Smooth muscle cell (in vitro differentiated cells): Measurements from ENCODE around the gene CRACR2A. TPM values are rescaled to one million over a fixed set of nuclear protein-coding genes. Genes with fewer than 3 reads are reported as not detected.

Experiments used
- DNase-seq: peaks from one replicate; lab custom pipeline; 2025; ENCODE audit not compliant: unreplicated experiment; lab: John Stamatoyannopoulos, UW
- H2AFZ ChIP-seq: fragments of 200-600 bp; sonication (generic); 2 replicates; pipeline ENCODE4 v1.6.0; 2016; ENCODE audit warnings: antibody characterized with exemption, low read depth, mild to moderate bottlenecking
- H3F3A ChIP-seq: fragments of 200-600 bp; sonication (generic); 2 replicates; pipeline ENCODE4 v1.6.0; 2017; ENCODE audit warnings: antibody characterized with exemption, low read depth
- H3K27ac ChIP-seq: fragments of 200-600 bp; sonication (generic); 2 replicates; pipeline ENCODE4 v1.5.1; 2016; ENCODE audit warnings: low read depth, mild to moderate bottlenecking
- H3K27me3 ChIP-seq: fragments of 200-600 bp; sonication (generic); 2 replicates; pipeline ENCODE4 v1.6.1; 2016; ENCODE audit warnings: low read depth, mild to moderate bottlenecking
- H3K36me3 ChIP-seq: fragments of 200-600 bp; sonication (generic); 2 replicates; pipeline ENCODE4 v1.5.1; 2016; ENCODE audit warnings: low read depth
- H3K4me1 ChIP-seq: fragments of 200-600 bp; sonication (generic); 2 replicates; pipeline ENCODE4 v1.5.1; 2016; ENCODE audit warnings: low read depth
- H3K4me2 ChIP-seq: fragments of 200-600 bp; sonication (generic); 2 replicates; pipeline ENCODE4 v1.6.0; 2016; ENCODE audit warnings: mild to moderate bottlenecking
- H3K4me3 ChIP-seq: fragments of 200-600 bp; sonication (generic); 2 replicates; pipeline ENCODE4 v1.5.1; 2016; ENCODE audit warnings: mild to moderate bottlenecking
- H3K79me2 ChIP-seq: fragments of 200-600 bp; sonication (generic); 2 replicates; pipeline ENCODE4 v1.6.0; 2016; ENCODE audit warnings: low read depth, mild to moderate bottlenecking
- H3K9ac ChIP-seq: fragments of 200-600 bp; sonication (generic); 2 replicates; pipeline ENCODE4 v1.6.0; 2016; ENCODE audit warnings: low read depth
- H3K9me3 ChIP-seq: fragments of 200-600 bp; sonication (generic); replicated peaks from 2 replicates; pipeline ENCODE4 v1.5.1; 2016; ENCODE audit warnings: low read depth
- H4K20me1 ChIP-seq: fragments of 200-600 bp; sonication (generic); 2 replicates; pipeline ENCODE4 v1.6.0; 2016; ENCODE audit warnings: low read depth
- WGBS: methylation state at CpG from one replicate; pipeline ENCODE4 v1.1.7; 2016; ENCODE audit warnings: low lambda C conversion rate; 5-methylcytosine and 5-hydroxymethylcytosine counted together
- polyA plus RNA-seq: library from polyadenylated mRNA; unstranded; fragments of >200 nt; fragmentation: Nextera tagmentation; extraction: Ambion mirVana; gene quantifications from 2 replicates; pipeline ENCODE4 v1.2.1, GENCODE V29; 2016
- total RNA-seq: library from RNA; depleted of rRNA; stranded (reverse); fragments of >200 nt; gene quantifications from 2 replicates; pipeline ENCODE4 v1.2.3, GENCODE V29; 2014
- TF ChIP-seq, protein P1 (sequence below): fragments of 200-600 bp; sonication (generic); IDR thresholded peaks from 2 replicates; pipeline ENCODE4 v1.5.1; 2017; ENCODE audit warnings: borderline replicate concordance, mild to moderate bottlenecking, antibody characterized with exemption; ENCODE audit not compliant: insufficient read depth, poor library complexity, severe bottlenecking

The CRACR2A gene
- total and polyA plus RNA-seq, 2 experiments from 2014 or later: 0.99 to 1.3 TPM

DNA sequence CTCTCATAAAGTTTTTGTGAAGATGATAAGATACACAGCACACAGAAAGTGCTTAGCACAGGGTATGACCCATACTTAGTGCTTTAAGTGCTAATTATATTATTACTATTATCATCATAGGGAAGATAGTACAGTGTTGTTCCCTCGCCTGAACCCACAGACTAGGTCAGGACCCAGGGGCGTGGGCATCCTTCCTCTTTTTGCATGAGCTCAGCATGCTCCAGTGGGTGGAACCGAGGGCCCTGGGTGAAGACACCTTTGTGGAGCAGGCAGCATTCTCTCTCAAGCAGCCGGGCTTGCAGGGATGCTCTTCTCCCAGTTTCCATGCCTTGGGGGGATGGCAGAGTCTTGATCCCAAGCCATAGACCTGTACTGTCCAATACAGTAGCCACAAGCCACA is 34.8 kb downstream of the CRACR2A start:
- no peak for DNase-seq
- Histone ChIP-seq H3K4me1 (no peaks in the 10 kb centered on the region), H2AFZ (no peak overlapping the region), H3K36me3 (no peaks in the 10 kb centered on the region), H3K27ac (no peak overlapping the region), H3K27me3 (peaks cover 4% of the 10 kb centered on the region), H3K4me3 (no peak overlapping the region), H4K20me1 (no peaks in the 10 kb centered on the region), H3K9ac (no peak overlapping the region), H3K79me2 (no peaks in the 10 kb centered on the region), H3K9me3 (no peaks in the 10 kb centered on the region), H3K4me2 (no peak overlapping the region), H3F3A (no peaks in the 10 kb centered on the region)
- WGBS: 93% methylated on average over 4 of the region's 4 CpGs
- TF ChIP-seq, protein P1, sequence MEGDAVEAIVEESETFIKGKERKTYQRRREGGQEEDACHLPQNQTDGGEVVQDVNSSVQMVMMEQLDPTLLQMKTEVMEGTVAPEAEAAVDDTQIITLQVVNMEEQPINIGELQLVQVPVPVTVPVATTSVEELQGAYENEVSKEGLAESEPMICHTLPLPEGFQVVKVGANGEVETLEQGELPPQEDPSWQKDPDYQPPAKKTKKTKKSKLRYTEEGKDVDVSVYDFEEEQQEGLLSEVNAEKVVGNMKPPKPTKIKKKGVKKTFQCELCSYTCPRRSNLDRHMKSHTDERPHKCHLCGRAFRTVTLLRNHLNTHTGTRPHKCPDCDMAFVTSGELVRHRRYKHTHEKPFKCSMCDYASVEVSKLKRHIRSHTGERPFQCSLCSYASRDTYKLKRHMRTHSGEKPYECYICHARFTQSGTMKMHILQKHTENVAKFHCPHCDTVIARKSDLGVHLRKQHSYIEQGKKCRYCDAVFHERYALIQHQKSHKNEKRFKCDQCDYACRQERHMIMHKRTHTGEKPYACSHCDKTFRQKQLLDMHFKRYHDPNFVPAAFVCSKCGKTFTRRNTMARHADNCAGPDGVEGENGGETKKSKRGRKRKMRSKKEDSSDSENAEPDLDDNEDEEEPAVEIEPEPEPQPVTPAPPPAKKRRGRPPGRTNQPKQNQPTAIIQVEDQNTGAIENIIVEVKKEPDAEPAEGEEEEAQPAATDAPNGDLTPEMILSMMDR: no peak

DNA sequence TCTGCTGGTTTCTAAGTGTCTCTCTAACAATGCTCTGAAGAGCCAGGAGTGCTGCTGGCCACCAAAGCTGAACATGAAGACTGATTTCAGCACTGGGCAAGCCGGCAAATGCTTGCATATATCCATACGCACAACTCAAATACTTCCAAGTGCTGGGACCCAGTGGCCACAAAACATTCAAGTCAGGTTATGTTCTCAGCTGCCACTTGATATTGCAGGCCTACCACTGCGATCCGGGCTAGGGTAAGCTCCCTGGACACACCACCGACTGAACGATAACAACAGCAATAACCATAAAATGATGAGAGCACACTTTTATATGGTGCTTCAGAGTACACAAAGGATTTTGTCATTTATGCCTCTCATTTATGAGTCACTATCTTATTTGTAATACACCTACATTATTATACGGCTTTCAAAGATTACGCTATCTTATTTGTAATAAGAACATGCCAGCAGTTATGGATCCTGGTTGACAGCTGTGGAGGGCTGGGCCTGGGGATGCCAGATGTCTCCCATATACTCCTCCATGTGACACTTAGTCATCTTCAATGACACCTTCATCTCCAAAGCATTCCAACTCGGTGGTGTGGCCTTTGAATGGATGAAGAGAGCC is 35.5 kb downstream of the CRACR2A start:
- H3K27me3 ChIP-seq: peaks cover 3% of the 10 kb centered on the region
- 89% methylated on average over 9 of the region's 9 CpGs for WGBS
- H3K4me1 ChIP-seq: no peaks in the 10 kb centered on the region
- no peaks in the 10 kb centered on the region for H4K20me1 ChIP-seq
- no peaks in the 10 kb centered on the region for H3K9me3 ChIP-seq
- H3K4me3 ChIP-seq: no peak overlapping the region
- H3F3A ChIP-seq: no peaks in the 10 kb centered on the region
- H3K9ac ChIP-seq: no peak overlapping the region
- H3K36me3 ChIP-seq: no peaks in the 10 kb centered on the region
- DNase-seq: no peak
- H2AFZ ChIP-seq: no peak overlapping the region
- H3K4me2 ChIP-seq: no peak overlapping the region
- TF ChIP-seq, protein P1: no peak
- H3K79me2 ChIP-seq: no peaks in the 10 kb centered on the region
- H3K27ac ChIP-seq: no peak overlapping the region

DNA sequence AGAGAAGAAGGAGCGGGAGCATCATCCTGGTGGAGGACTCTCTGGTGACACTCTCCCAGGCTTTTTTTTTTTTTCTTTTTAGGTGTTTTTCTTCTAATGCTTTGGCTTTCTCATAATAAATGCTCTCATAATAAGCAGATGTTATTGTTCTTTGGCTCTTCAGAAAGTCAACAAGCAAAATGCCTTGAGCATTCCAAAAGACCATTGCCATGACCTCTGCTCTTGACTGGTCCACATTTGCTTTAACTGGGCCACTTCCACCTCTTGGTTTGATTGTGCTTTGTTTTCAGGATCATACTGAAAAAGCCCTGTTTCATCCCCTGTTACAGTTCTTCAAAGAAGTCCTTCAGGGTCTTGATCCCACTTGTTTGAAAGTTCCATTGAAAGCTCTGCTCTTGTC is 36.9 kb downstream of the CRACR2A start:
- DNase-seq: no peak

More for the DNA sequence above, 36.9 kb downstream of the CRACR2A start:
- TF ChIP-seq, protein P1: no peak
- no peak overlapping the region for H2AFZ ChIP-seq
- no peaks in the 10 kb centered on the region for H3F3A ChIP-seq
- no peaks in the 10 kb centered on the region for H3K9me3 ChIP-seq
- H3K79me2 ChIP-seq: no peaks in the 10 kb centered on the region
- H3K9ac ChIP-seq: no peak overlapping the region
- H3K36me3 ChIP-seq: no peaks in the 10 kb centered on the region
- H3K4me3 ChIP-seq: no peak overlapping the region
- 97% methylated on average over 1 of the region's 1 CpG for WGBS
- H3K27me3 ChIP-seq: no peaks in the 10 kb centered on the region
- H3K27ac ChIP-seq: no peak overlapping the region
- no peak overlapping the region for H3K4me2 ChIP-seq
- H4K20me1 ChIP-seq: no peaks in the 10 kb centered on the region
- no peaks in the 10 kb centered on the region for H3K4me1 ChIP-seq
